C4-2B (cell line): ENCODE results near the gene RRAD.

Experiments
- H3K27ac ChIP-seq: fragments of 450-650 bp; 2 replicates; pipeline ENCODE4 v1.5.1; 2017
- CTCF ChIP-seq: fragments of 450-650 bp; conservative IDR thresholded peaks from 2 replicates; pipeline ENCODE4 v1.5.1; 2017; ENCODE audit warnings: mild to moderate bottlenecking
- ZFX ChIP-seq: fragments of 450-650 bp; IDR thresholded peaks from 2 replicates; pipeline ENCODE4 v1.6.1; 2017

RRAD gene

GRCh38 chr16:66904846-66905632, 20.3 kb downstream of the RRAD start:
- no peak for TF ChIP-seq ZFX
- no peak for TF ChIP-seq CTCF
- no peak overlapping the region for H3K27ac ChIP-seq

- H3K27ac ChIP-seq = no peak overlapping the region
These were observed 20.9 kb downstream of the RRAD start for GRCh38 chr16:66904428-66904845.

GRCh38 chr16:66903544-66904427, 21.5 kb downstream of the RRAD start:
- no peak for TF ChIP-seq ZFX
- no peak for TF ChIP-seq CTCF
- H3K27ac ChIP-seq = no peak overlapping the region

More at GRCh38 chr16:66904428-66904845, 20.9 kb downstream of the RRAD start:
- TF ChIP-seq ZFX (no peak), CTCF (no peak)

GRCh38 chr16:66902648-66903543, 22.4 kb downstream of the RRAD start:
- TF ChIP-seq CTCF (no peak), ZFX (no peak)
- H3K27ac ChIP-seq = no peak overlapping the region

- H3K27ac ChIP-seq = no peak overlapping the region
- TF ChIP-seq ZFX (no peak), CTCF (no peak)
These were observed 23.7 kb downstream of the RRAD start for GRCh38 chr16:66901626-66902025.

GRCh38 chr16:66900721-66901441, 24.5 kb downstream of the RRAD start:
- no peak overlapping the region for H3K27ac ChIP-seq
- TF ChIP-seq CTCF = no peak
- TF ChIP-seq ZFX = no peak
